GM12878 (cell line): ENCODE data around the gene DBR1. TPM values are rescaled to one million over a fixed set of nuclear protein-coding genes. Genes with fewer than 3 reads are reported as not detected.

Experiments used
- ATF7 ChIP-seq: fragments of 450-650 bp; IDR thresholded peaks from 2 replicates; pipeline ENCODE4 v1.6.1; 2016; ENCODE audit warnings: low read depth, mild to moderate bottlenecking
- CHD4 ChIP-seq: fragments of 200-600 bp; sonication (generic); IDR thresholded peaks from 2 replicates; pipeline ENCODE4 v1.6.1; 2016; ENCODE audit warnings: mild to moderate bottlenecking
- FOXK2 ChIP-seq: fragments of 450-650 bp; IDR thresholded peaks from 2 replicates; pipeline ENCODE4 v1.6.1; 2017; ENCODE audit warnings: mild to moderate bottlenecking, moderate library complexity
- IKZF2 ChIP-seq, 2 experiments: fragments of 450-650 bp; IDR thresholded peaks; 2 replicates each; pipeline ENCODE4 v1.6.1; 2017; ENCODE audit warnings: mild to moderate bottlenecking in 2 of 2, moderate library complexity in 2 of 2
- NFYB ChIP-seq: IDR thresholded peaks from 2 replicates; pipeline ENCODE4 v1.6.1; 2011; ENCODE audit warnings: low read depth, mild to moderate bottlenecking, low read length, improper control_type of control experiment, moderate library complexity; ENCODE audit not compliant: insufficient read depth
- PAX8 ChIP-seq: fragments of 450-650 bp; IDR thresholded peaks from 2 replicates; pipeline ENCODE4 v1.6.1; 2017; ENCODE audit warnings: mild to moderate bottlenecking, moderate library complexity
- PML ChIP-seq: IDR thresholded peaks from 2 replicates; pipeline ENCODE4 v1.6.1; 2012; ENCODE audit warnings: low read length, inconsistent platforms
- POLR2A ChIP-seq: IDR thresholded peaks from 2 replicates; pipeline ENCODE4 v1.6.1; 2011; ENCODE audit warnings: low read depth, mild to moderate bottlenecking, low read length
- POLR2AphosphoS5 ChIP-seq: IDR thresholded peaks from 2 replicates; pipeline ENCODE4 v1.6.1; 2011; ENCODE audit warnings: mild to moderate bottlenecking, low read length, inconsistent platforms
- RELA ChIP-seq: fragments of 450-650 bp; IDR thresholded peaks from 2 replicates; pipeline ENCODE4 v1.8.0; 2014; ENCODE audit warnings: borderline replicate concordance; ENCODE audit not compliant: partially characterized antibody
- SMAD5 ChIP-seq: IDR thresholded peaks from 2 replicates; pipeline ENCODE4 v1.6.1; 2016; ENCODE audit warnings: antibody characterized with exemption, low read depth
- SMARCA5 ChIP-seq: fragments of 450-650 bp; IDR thresholded peaks from 2 replicates; pipeline ENCODE4 v1.6.1; 2017; ENCODE audit warnings: mild to moderate bottlenecking
- SRF ChIP-seq, 2 experiments: IDR thresholded peaks; 2 replicates each; pipeline ENCODE4 v1.6.1; 2011; ENCODE audit warnings: low read depth in 2 of 2, low read length in 2 of 2, mild to moderate bottlenecking in 1 of 2, moderate library complexity in 1 of 2
- TBL1XR1 ChIP-seq: IDR thresholded peaks from 2 replicates; pipeline ENCODE4 v1.6.1; 2012; ENCODE audit warnings: low read depth, low read length, improper control_type of control experiment
- TCF12 ChIP-seq: IDR thresholded peaks from 2 replicates; pipeline ENCODE4 v1.6.1; 2011; ENCODE audit warnings: low read depth, mild to moderate bottlenecking, low read length
- TCF3 ChIP-seq: IDR thresholded peaks from 2 replicates; pipeline ENCODE4 v1.6.1; 2012; ENCODE audit warnings: low read depth, mild to moderate bottlenecking, low read length, borderline replicate concordance; ENCODE audit not compliant: insufficient read depth
- WRNIP1 ChIP-seq: IDR thresholded peaks from 2 replicates; pipeline ENCODE4 v1.6.1; 2011; ENCODE audit warnings: low read depth, low read length, improper control_type of control experiment, borderline replicate concordance
- YY1 ChIP-seq: IDR thresholded peaks from 2 replicates; pipeline ENCODE4 v1.6.1; 2011; ENCODE audit warnings: low read depth, mild to moderate bottlenecking, low read length
- ZBED1 ChIP-seq: IDR thresholded peaks from 2 replicates; pipeline ENCODE4 v1.6.1; 2016; ENCODE audit warnings: borderline replicate concordance
- ZNF622 ChIP-seq: fragments of 450-650 bp; IDR thresholded peaks from 2 replicates; pipeline ENCODE4 v1.6.1; 2017; ENCODE audit warnings: mild to moderate bottlenecking, inconsistent platforms
- polyA plus RNA-seq, 11 experiments: library from polyadenylated mRNA; depleted of rRNA in 4 of 11; unstranded in 6 of 11; stranded (reverse) in 5 of 11; fragments of >200 nt; fragmentation: Nextera tagmentation in 4 of 11; fragmentation: Illumina TruSeq in 1 of 11; extraction: Ambion mirVana in 4 of 11; extraction: Trizol in 1 of 11; gene quantifications; 1 replicate in 1 of 11; 2 replicates in 10 of 11; pipeline versions ENCODE4 v1.2.1 to v1.2.3, GENCODE V29; 2011 to 2016; ENCODE audit warnings: inconsistent platforms in 2 of 11, missing spikeins in 2 of 11, low read depth in 1 of 11
- total RNA-seq, 4 experiments: library from RNA; depleted of rRNA in 3 of 4; stranded (reverse); fragments of >200 nt in 3 of 4; fragmentation: Illumina TruSeq in 1 of 4; extraction: Trizol in 1 of 4; gene quantifications; 2 replicates each; pipeline versions ENCODE4 v1.2.1 to v1.2.3, GENCODE V29; 2013 to 2021
- TF ChIP-seq, protein P1 (sequence below): IDR thresholded peaks from 2 replicates; pipeline ENCODE4 v1.6.1; 2012; ENCODE audit warnings: low read depth, low read length, improper control_type of control experiment
- TF ChIP-seq, protein P2 (sequence below): IDR thresholded peaks from 2 replicates; pipeline ENCODE4 v1.6.1; 2011; ENCODE audit warnings: low read depth, low read length, improper control_type of control experiment, borderline replicate concordance
- TF ChIP-seq, protein P3 (sequence below): fragments of 450-650 bp; IDR thresholded peaks from 2 replicates; pipeline ENCODE4 v1.6.1; 2017; ENCODE audit warnings: mild to moderate bottlenecking, low read depth, inconsistent platforms; ENCODE audit not compliant: poor library complexity, severe bottlenecking
- TF ChIP-seq, protein P4 (sequence below): fragments of 450-650 bp; IDR thresholded peaks from 2 replicates; pipeline ENCODE4 v1.6.1; 2016; ENCODE audit warnings: mild to moderate bottlenecking
- TF ChIP-seq, protein P5 (sequence below): fragments of 450-650 bp; IDR thresholded peaks from 2 replicates; pipeline ENCODE4 v1.6.1; 2017; ENCODE audit warnings: low read depth, mild to moderate bottlenecking, moderate library complexity

DBR1 gene
- total and polyA plus RNA-seq, 10 of the 15 experiments (the other 5 are each of a cell fraction or from before 2014, with no cell fraction given), result 4.1 to 17.3 (median 15.8) TPM

DNA sequence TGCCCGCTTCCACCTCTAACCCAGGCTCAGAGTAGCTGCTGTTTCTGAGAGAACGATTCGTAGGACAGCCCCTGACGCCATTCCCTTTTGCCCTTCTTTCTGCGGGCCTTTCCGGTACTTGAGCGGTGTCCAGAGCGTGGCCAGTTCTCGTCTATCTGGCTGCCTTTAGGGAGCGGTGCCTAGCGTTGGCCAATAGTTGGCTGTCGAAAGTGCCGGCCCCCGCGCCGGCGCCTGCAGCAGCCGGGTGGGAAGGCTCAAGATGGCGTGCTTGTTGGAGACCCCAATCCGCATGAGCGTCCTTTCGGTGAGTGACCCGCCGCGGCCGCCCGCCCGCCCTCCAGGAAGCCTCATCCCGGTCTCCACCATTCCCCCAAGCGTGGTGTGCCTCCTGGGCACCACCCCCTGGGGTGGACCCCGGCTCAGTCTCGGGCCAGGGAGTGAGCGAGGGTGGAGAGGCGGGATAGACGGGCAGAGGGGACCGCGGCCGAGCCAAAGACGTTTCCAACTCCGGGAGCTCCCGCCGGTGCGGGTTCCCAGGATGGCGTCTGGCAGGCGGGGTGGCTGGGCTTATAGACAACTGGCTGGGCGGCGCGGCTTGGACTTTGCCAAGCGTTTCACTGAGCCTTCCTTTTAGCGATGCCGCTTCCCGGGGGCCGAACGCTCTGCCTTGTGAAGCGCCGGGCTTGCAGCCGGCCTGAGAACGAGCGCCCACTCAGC, 12.7 kb upstream of the DBR1 start, which contains the start of gene ARMC8 (continued):
- TF ChIP-seq, protein P1, sequence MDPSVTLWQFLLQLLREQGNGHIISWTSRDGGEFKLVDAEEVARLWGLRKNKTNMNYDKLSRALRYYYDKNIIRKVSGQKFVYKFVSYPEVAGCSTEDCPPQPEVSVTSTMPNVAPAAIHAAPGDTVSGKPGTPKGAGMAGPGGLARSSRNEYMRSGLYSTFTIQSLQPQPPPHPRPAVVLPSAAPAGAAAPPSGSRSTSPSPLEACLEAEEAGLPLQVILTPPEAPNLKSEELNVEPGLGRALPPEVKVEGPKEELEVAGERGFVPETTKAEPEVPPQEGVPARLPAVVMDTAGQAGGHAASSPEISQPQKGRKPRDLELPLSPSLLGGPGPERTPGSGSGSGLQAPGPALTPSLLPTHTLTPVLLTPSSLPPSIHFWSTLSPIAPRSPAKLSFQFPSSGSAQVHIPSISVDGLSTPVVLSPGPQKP, result no peak; the same call in 1 of the 2 replicates
- no peak for TF ChIP-seq ZNF622
- TF ChIP-seq POLR2A, result peak; percentile 94
- no peak for TF ChIP-seq SRF (IDR thresholded peaks at IDR 0.05; ENCODE audit: low read depth in 2 of 2, low read length in 2 of 2)
- peak; percentile 71 for TF ChIP-seq RELA
- TF ChIP-seq, protein P2, sequence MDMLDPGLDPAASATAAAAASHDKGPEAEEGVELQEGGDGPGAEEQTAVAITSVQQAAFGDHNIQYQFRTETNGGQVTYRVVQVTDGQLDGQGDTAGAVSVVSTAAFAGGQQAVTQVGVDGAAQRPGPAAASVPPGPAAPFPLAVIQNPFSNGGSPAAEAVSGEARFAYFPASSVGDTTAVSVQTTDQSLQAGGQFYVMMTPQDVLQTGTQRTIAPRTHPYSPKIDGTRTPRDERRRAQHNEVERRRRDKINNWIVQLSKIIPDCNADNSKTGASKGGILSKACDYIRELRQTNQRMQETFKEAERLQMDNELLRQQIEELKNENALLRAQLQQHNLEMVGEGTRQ, result no peak
- TF ChIP-seq FOXK2, result peak; percentile 54
- no peak for TF ChIP-seq CHD4
- TF ChIP-seq, protein P3, sequence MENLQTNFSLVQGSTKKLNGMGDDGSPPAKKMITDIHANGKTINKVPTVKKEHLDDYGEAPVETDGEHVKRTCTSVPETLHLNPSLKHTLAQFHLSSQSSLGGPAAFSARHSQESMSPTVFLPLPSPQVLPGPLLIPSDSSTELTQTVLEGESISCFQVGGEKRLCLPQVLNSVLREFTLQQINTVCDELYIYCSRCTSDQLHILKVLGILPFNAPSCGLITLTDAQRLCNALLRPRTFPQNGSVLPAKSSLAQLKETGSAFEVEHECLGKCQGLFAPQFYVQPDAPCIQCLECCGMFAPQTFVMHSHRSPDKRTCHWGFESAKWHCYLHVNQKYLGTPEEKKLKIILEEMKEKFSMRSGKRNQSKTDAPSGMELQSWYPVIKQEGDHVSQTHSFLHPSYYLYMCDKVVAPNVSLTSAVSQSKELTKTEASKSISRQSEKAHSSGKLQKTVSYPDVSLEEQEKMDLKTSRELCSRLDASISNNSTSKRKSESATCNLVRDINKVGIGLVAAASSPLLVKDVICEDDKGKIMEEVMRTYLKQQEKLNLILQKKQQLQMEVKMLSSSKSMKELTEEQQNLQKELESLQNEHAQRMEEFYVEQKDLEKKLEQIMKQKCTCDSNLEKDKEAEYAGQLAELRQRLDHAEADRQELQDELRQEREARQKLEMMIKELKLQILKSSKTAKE, result peak; percentile 77
- TF ChIP-seq WRNIP1, result peak; percentile 76; the same call in 1 of the 2 replicates
- no peak for TF ChIP-seq ZBED1
- TF ChIP-seq SMAD5, result no peak
- TF ChIP-seq SMARCA5, result peak; percentile 80; the same call in 1 of the 2 replicates
- no peak for TF ChIP-seq TBL1XR1
- no peak for TF ChIP-seq NFYB
- TF ChIP-seq TCF12, result no peak
- TF ChIP-seq YY1, result peak; percentile 96
- peak; percentile 80 for TF ChIP-seq ATF7
- peak; percentile 79 for TF ChIP-seq POLR2AphosphoS5
- peak; percentile 50; the same call in 1 of the 2 replicates for TF ChIP-seq PML
- TF ChIP-seq, protein P4, sequence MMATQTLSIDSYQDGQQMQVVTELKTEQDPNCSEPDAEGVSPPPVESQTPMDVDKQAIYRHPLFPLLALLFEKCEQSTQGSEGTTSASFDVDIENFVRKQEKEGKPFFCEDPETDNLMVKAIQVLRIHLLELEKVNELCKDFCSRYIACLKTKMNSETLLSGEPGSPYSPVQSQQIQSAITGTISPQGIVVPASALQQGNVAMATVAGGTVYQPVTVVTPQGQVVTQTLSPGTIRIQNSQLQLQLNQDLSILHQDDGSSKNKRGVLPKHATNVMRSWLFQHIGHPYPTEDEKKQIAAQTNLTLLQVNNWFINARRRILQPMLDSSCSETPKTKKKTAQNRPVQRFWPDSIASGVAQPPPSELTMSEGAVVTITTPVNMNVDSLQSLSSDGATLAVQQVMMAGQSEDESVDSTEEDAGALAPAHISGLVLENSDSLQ, result peak; percentile 37; the same call in 1 of the 2 replicates
- no peak for TF ChIP-seq TCF3
- TF ChIP-seq IKZF2 (IDR thresholded peaks at IDR 0.05), result peak; percentile 60 to 78; a peak in 1 of 4 replicates
- TF ChIP-seq, protein P5, sequence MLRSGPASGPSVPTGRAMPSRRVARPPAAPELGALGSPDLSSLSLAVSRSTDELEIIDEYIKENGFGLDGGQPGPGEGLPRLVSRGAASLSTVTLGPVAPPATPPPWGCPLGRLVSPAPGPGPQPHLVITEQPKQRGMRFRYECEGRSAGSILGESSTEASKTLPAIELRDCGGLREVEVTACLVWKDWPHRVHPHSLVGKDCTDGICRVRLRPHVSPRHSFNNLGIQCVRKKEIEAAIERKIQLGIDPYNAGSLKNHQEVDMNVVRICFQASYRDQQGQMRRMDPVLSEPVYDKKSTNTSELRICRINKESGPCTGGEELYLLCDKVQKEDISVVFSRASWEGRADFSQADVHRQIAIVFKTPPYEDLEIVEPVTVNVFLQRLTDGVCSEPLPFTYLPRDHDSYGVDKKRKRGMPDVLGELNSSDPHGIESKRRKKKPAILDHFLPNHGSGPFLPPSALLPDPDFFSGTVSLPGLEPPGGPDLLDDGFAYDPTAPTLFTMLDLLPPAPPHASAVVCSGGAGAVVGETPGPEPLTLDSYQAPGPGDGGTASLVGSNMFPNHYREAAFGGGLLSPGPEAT, result peak; percentile 97
- no peak for TF ChIP-seq PAX8
